HG03521 (cell line): Measurements from ENCODE around the gene FST.

Experiments used
- ATAC-seq: cut with Tn5 transposase; IDR thresholded peaks from one replicate; pipeline ENCODE4 v1.9.1; 2021; ENCODE audit warnings: mild to moderate bottlenecking, moderate library complexity; ENCODE audit not compliant: unreplicated experiment

The FST gene

GRCh38 chr5:53508125-53508524, 27.7 kb downstream of the FST start:
- no peak for ATAC-seq

DNA sequence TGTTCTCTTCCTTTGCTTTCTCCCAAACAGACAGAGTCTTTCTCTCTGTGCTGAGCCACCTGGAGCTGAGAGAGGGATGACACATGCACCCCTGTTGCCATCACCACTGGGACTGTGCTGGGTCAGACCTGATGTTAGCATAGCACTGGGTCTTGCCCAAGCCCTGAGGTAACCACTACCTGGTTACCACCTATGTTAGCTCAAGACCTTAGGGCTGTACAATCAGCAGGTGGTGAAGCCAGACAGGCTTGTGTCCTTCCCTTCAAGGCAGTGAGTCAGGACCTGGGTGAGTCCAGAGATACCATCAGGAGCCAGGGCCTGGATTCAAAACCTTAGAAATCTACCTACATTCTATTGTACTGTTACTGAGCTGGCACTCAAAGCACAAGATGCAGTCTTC, 32.1 kb downstream of the FST start:
- no peak for ATAC-seq

GRCh38 chr5:53515988-53516387, 35.6 kb downstream of the FST start:
- ATAC-seq: no peak

DNA sequence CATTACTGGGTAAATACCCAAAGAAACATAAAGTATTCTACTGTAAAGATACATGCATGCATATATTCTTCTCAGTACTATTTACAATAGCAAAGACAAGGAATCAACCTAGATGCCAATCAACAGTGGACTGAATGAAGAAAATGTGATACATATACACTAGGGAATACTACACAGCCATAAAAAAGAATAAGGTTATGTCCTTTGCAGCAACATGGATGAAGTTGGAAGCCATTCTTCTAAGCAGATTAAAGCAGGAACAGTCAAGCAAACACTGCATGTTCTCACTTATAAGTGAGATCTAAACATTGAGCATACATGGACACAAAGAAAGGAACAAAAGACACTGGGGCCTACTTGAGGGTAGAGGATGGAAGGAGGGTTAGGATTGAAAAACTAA, 40.4 kb downstream of the FST start:
- no peak for ATAC-seq
